Astrocyte of the spinal cord (primary cell): ENCODE data around the gene SPRR1A.

Experiments used
- DNase-seq: peaks from one replicate; pipeline ENCODE4 v3.0.0; 2011; ENCODE audit warnings: low read depth, low spot score
- H3K4me3 ChIP-seq: 2 replicates; pipeline ENCODE4 v1.5.1; 2011; ENCODE audit warnings: low read depth, mild to moderate bottlenecking, low read length, moderate library complexity
- in situ Hi-C: cut with HindIII; loops from 2 replicates; pipeline ENCODE4 v1.10.0; 2017; ENCODE audit warnings: low sequenced_read_pairs
- TF ChIP-seq, protein P1 (sequence below): IDR thresholded peaks from 2 replicates; pipeline ENCODE4 v1.5.1; 2012; ENCODE audit warnings: low read depth, mild to moderate bottlenecking, low read length, inconsistent platforms

The SPRR1A gene

DNA sequence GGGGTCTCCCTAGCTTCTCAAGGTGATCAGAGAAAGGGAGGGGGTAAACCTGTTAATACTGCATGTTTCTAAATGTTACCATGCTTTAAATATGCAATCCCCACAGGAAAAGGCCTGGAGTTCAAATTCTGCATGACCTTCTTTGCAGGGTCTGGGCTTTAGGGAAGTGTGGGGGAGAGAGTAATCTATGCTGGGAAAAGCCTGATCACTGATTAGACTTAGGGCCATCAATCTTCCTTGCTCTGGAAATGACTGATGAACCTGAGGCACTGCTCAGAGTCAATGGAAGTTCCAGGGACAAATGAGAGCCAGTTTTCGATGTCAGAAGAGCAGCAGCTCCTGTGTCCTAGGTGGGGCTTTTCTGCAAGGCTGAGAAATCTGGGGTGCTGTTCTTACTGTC, 3.2 kb upstream of the SPRR1A start:
- DNase-seq: no peak
- H3K4me3 ChIP-seq: no peak overlapping the region
- TF ChIP-seq, protein P1, sequence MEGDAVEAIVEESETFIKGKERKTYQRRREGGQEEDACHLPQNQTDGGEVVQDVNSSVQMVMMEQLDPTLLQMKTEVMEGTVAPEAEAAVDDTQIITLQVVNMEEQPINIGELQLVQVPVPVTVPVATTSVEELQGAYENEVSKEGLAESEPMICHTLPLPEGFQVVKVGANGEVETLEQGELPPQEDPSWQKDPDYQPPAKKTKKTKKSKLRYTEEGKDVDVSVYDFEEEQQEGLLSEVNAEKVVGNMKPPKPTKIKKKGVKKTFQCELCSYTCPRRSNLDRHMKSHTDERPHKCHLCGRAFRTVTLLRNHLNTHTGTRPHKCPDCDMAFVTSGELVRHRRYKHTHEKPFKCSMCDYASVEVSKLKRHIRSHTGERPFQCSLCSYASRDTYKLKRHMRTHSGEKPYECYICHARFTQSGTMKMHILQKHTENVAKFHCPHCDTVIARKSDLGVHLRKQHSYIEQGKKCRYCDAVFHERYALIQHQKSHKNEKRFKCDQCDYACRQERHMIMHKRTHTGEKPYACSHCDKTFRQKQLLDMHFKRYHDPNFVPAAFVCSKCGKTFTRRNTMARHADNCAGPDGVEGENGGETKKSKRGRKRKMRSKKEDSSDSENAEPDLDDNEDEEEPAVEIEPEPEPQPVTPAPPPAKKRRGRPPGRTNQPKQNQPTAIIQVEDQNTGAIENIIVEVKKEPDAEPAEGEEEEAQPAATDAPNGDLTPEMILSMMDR: no peak
- in situ Hi-C loops: no loop called here

DNA sequence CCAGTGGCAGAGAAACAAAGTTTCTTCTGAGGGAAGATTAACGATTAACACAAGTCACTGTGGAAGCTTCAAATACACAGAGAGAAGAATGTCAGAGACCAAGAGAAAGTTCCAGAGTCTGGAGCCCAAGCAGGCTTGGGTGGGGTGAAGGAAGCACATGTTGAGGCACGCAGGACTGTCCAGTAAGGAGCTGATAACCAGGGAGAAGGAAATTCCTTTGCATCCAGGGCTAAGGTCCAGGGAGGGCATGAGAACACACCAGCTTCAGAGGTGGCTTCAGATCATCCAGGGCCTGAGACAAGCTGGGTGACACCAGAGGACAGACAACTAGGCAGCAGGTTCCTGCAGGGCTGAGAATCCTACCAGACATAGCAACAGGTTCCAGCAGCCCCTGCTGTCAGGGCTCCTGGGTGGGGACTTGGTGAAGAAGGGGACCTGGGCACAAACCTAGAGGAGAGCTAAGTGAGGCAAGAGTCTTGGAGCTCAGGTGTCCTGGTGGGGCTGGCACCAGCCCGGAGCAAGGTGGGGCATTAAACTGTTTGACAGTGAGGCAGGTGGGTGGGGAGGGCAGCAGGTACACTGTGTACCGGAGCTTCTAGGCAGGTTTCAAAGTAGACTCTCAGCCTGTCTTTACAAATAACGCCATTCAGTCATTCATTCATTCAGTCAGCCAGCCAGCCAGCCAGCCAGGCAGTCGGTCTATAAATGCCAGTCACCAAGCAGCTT, 2.6 kb upstream of the SPRR1A start:
- no peak overlapping the region for H3K4me3 ChIP-seq
- TF ChIP-seq, protein P1: no peak
- DNase-seq: no peak
- in situ Hi-C loops: no loop called here

DNA sequence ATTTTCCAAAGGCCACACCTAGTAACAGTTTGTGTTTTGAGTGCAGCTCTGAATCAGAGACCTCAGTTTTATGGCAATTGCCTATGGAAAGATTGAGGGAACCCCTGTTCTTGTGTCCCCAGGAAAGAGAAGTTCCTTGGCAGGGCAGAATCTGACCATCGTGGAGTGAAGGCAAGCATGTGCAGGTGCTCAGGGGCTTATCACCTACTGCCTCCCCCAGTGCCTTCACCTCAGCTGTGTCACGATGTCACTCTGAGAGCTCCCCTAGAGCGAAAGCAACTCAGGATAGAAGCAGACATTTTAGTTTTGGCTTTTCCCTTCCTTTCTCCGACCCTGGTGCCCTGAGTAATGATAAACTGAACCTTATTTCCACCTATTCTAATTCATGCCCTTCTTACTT, 1.8 kb upstream of the SPRR1A start:
- in situ Hi-C loops: no loop called here
- TF ChIP-seq, protein P1: no peak
- DNase-seq: no peak
- H3K4me3 ChIP-seq: no peak overlapping the region

DNA sequence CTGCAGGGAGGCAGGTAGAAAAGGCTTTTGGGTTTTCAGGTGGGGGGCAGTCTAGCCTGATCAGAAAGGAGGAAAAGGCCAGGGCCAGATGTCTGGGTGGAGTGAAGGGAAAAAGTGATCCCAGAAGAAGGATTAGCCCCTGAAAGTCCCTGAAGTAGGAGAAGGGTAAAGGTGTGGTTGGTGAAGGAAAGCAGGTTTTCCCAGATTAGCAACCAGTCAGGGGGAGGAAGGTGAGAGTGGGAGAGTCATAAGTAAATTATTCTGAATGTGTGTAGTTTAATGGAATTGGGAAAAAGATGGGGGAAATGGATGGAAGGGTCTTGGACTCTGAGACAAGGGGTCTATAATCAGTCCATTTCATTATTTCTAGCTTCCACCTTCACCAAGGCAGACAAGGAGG, 647 bp upstream of the SPRR1A start:
- DNase-seq: no peak
- TF ChIP-seq, protein P1: no peak
- in situ Hi-C loops: no loop called here
- H3K4me3 ChIP-seq: no peak overlapping the region

DNA sequence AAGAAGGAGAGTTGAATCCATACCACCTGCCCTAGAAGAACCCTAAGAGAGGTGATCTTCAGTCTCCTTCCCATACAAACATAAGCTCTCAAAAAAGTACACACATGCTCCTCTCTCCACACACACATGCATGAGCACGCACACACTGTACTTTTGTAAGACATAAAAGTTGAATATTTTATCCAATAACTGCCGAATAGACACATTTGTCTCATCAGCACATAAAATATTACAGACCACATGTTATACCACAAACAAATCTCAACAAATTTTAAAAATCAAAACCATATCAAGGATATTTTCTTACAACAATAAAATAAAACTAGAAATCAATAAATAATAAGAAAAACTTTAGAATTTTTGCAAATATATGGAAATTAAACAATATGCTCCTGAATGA, 2.7 kb downstream of the SPRR1A start:
- H3K4me3 ChIP-seq: no peak overlapping the region
- no peak for DNase-seq
- in situ Hi-C loops: no loop called here
- TF ChIP-seq, protein P1: no peak

DNA sequence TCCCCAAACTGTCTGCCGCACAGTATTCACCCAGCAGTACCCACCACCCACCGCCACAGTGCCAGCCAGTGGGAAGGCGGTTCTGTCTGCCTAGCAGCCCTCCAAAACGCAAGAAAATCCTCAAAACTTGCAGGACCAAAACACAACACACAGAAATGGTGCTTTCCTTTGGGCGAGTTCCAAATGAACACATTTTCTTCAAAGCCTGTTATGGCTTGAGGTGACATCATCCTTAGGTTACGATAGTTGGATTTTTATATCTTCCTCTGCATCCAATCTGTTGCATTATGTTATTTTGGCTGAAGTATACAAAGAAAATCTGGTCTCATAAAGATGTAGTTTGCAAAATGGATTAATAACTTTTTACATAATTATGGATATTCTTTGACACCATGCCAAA, 9.3 kb downstream of the SPRR1A start:
- TF ChIP-seq, protein P1: no peak
- DNase-seq: no peak
- no peak overlapping the region for H3K4me3 ChIP-seq
- in situ Hi-C loops: no loop called here
